AG09309 (cell line): ENCODE results near the gene HID1.
A peak's percentile ranks its signal among the peaks of the same experiment; 100 is the strongest.

ENCODE experiments used
- DNase-seq: peaks from one replicate; pipeline ENCODE4 v3.0.0-alpha.2; 2010; ENCODE audit warnings: low read depth
- H3K4me3 ChIP-seq: 2 replicates; pipeline ENCODE4 v1.5.1; 2011; ENCODE audit warnings: mild to moderate bottlenecking, low read depth, low read length, moderate library complexity; ENCODE audit not compliant: control insufficient read depth
- CTCF ChIP-seq: IDR thresholded peaks from 2 replicates; pipeline ENCODE4 v1.5.1; 2011; ENCODE audit warnings: mild to moderate bottlenecking, low read depth, low read length, inconsistent platforms; ENCODE audit not compliant: insufficient read depth, control insufficient read depth; ENCODE audit errors: missing control alignments

HID1 gene

GRCh38 chr17:75012346-75013091 lies 40.0 kb upstream of the HID1 start, which contains the start of gene MRPL58:
Gene MRPL58 (plus strand): TSS chr17:75012670. CDS start chr17:75012687, 17 bp downstream.
- DNase-seq, result no peak
- H3K4me3 ChIP-seq, result peak within 1 kb of the TSS; percentile 99
- TF ChIP-seq CTCF, result peak; percentile 64

DNA sequence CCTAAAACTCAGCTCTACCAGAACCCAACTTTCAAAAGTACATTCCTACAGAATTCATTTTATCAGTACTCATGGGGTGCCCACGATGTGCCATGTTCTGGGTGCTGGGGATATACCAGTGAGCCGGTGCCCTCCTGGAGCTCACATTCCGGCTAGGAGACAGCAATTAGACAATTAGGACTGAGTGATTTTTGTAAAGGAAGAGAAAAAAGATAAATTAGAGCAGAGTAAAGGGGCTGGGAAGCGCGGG lies 39.5 kb upstream of the HID1 start:
- no peak for TF ChIP-seq CTCF
- DNase-seq, result no peak
- H3K4me3 ChIP-seq, result peak overlapping the region; percentile 99

DNA sequence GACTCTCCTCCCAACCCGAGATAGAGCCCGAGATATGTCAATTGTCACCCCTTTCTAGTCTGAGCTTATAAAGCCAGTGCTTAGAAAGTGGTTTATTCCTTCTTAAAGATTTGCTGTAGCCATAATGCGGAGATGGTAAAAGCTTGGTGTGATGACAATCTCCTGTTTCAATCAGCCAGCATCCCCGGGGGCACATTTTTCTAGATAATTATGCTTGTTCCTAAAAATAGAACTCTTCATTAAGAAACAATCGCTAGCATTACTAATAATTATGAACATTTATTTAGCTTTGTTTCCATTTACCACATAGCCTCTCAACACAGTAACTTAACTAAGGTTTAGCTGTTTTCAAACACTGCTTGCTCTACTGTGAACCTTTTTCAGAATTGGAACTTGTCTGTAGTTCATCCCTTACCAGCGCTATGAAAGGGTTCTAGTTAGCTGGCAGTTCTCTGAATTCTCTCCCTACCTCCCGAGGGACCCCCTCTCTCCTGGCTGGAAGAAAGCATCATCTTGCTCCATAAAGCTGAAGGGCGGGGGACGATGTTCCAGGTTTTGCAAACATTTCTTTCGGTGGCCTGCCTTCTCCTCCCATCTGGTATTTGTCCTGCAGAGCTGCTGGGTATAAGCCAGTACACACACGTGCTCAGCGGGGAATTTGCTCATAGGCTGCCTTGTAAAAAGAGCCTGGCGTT lies 39.0 kb upstream of the HID1 start:
- no peak for DNase-seq
- no peak for TF ChIP-seq CTCF
- peak overlapping the region; percentile 99 for H3K4me3 ChIP-seq

DNA sequence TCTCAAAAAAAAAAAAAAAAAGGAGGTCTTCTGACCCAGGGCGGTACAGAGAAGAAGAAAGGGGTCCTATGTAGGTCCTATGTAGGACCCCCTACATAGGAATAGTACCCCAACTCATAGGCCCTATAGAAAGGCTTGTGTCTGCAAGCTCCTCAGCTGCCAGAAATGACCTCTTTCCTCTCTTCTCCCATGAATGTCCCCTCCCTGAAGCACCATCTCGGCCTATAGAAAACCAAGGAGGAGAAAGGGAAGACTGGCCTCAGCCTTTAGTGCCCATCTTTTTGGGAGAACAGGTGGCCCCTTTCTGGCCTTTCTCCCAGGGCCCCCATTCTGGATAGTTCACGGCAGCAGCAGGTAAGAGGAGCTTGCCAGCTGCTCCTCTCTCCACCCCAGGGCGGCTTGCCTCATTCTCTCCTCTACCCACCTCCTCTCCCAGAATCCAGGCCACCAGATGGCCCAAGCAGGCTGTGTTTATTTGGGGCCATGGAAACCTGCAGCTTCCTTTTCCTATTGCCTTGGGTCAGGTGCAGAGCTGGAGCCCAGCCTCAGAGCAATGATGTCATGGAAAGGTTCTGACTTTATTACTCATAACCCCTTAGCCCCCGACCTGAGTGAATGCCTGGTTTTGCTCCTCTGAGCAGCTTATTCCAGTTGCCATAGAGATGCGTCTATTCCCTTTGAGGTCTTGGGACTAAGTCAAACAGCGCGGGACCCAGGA lies 38.3 kb upstream of the HID1 start:
- no peak overlapping the region for H3K4me3 ChIP-seq
- no peak for DNase-seq
- TF ChIP-seq CTCF, result no peak

- no peak for TF ChIP-seq CTCF
- no peak overlapping the region for H3K4me3 ChIP-seq
- no peak for DNase-seq
Measured at GRCh38 chr17:75009139-75009724, 36.7 kb upstream of the HID1 start.

DNA sequence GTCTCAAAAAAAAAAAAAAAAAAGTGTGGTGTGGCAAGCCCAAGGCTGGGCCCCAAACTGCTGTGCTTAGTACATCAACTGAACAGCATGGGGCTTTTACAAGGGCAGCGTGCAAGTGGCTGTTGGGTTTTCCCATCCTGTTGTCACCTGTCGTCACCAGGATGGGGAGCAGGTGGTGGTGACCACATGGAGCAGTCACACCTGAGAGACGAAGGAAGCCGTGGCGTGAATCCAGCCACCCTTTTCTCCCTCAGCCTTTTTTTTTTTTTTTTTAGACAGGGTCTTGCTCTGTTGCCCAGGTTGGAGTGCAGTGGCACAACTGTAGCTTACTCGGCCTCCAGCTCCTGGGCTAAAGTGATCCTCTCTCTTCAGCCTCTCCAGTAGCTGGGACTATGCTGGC lies 35.8 kb upstream of the HID1 start:
- DNase-seq, result no peak
- TF ChIP-seq CTCF, result no peak

More for the DNA sequence above, 35.8 kb upstream of the HID1 start:
- H3K4me3 ChIP-seq, result no peak overlapping the region
